Gastrocnemius medialis (tissue), 4 donors: ENCODE data around the gene DPYSL3.

Source experiments
- CTCF ChIP-seq, 5 experiments: fragments of 450-650 bp in 3 of 5; fragments of 200-600 bp in 2 of 5; sonication (generic) in 2 of 5; IDR thresholded peaks in 4 of 5; conservative IDR thresholded peaks in 1 of 5; 1 replicate in 4 of 5; 2 replicates in 1 of 5; pipeline ENCODE4 v1.5.1; 2016 to 2019; ENCODE audit warnings: antibody characterized with exemption in 5 of 5, mild to moderate bottlenecking in 3 of 5, moderate library complexity in 3 of 5
- POLR2A ChIP-seq, 2 donors: fragments of 450-650 bp; IDR thresholded peaks; one replicate each; pipeline ENCODE4 v1.6.1; 2017; ENCODE audit warnings: antibody characterized with exemption in 2 of 2, mild to moderate bottlenecking in 2 of 2, moderate library complexity in 2 of 2

DNA sequence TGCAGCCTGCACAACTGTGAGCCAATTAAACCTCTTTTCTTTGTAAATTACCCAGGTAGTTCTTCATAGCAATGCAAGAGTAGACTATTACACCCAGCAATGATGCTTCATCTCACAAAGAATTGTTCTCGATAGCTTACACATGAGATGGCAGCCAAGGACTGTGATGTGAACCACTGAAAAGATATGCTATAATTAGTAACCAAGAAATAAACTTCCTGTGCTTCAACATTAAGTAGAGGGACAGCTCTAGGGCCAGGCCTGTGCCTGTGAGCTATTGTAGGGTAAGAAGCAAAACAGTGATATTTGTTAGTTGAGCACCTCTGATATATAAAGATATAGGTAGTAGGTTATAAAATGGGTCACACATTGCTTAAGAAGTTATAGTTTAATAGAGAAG is 41.8 kb upstream of the DPYSL3 start:
- TF ChIP-seq CTCF (IDR thresholded peaks at IDR 0.05 in 4 of 5, conservative IDR thresholded peaks at IDR 0.05 in 1 of 5) = no peak
- TF ChIP-seq POLR2A (IDR thresholded peaks at IDR 0.05) = no peak
